ENCODE measurements around the gene ZNF761.
"Not testable (repeated sequence)": the region's sequence is repeated elsewhere in the genome, so short reads cannot be mapped to it uniquely, and the experiment has no call there.

The ZNF761 gene

GRCh38 chr19:53431399-53432087 is at the start of gene ZNF761:
TSS of gene ZNF761 (plus strand) at chr19:53431984. CDS start at chr19:53447269, 15,285 bp downstream.
- DNase-seq (ENCODE audit: low spot score) = peak; percentile 97

- peak; percentile 7 for DNase-seq (ENCODE audit: low spot score)
Measured at GRCh38 chr19:53388168-53388567, 43.6 kb upstream of the ZNF761 start.

GRCh38 chr19:53388904-53389303 is 42.9 kb upstream of the ZNF761 start:
- DNase-seq (ENCODE audit: low spot score) = no peak

GRCh38 chr19:53389571-53389970 is 42.2 kb upstream of the ZNF761 start:
- DNase-seq (ENCODE audit: low spot score) = no peak

- peak; percentile 6 for DNase-seq (ENCODE audit: low spot score)
Measured at GRCh38 chr19:53389978-53390377, 41.8 kb upstream of the ZNF761 start.

- peak; percentile 45 for DNase-seq (ENCODE audit: low spot score)
Measured at GRCh38 chr19:53394522-53394973, 37.2 kb upstream of the ZNF761 start.

- DNase-seq (ENCODE audit: low spot score) = peak; percentile 98
Measured at GRCh38 chr19:53394974-53395839, 36.6 kb upstream of the ZNF761 start, which contains the start of gene ZNF765. TSS of gene ZNF765 (plus strand) at chr19:53395149. CDS start at chr19:53398016, 2,867 bp downstream.

GRCh38 chr19:53395840-53396524 is 35.8 kb upstream of the ZNF761 start:
- DNase-seq (ENCODE audit: low spot score) = not testable (repeated sequence)

GRCh38 chr19:53396525-53396868 is 35.3 kb upstream of the ZNF761 start:
- DNase-seq (ENCODE audit: low spot score) = no peak

- not testable (repeated sequence) for DNase-seq (ENCODE audit: low spot score)
Measured at GRCh38 chr19:53397918-53398317, 33.9 kb upstream of the ZNF761 start.

- DNase-seq (ENCODE audit: low spot score) = no peak
Measured at GRCh38 chr19:53409505-53410204, 22.1 kb upstream of the ZNF761 start.

- not testable (repeated sequence) for DNase-seq (ENCODE audit: low spot score)
Measured at GRCh38 chr19:53420520-53421315, 11.1 kb upstream of the ZNF761 start.

GRCh38 chr19:53422551-53422950 is 9.2 kb upstream of the ZNF761 start:
- DNase-seq (ENCODE audit: low spot score) = no peak

GRCh38 chr19:53423074-53423473 is 8.7 kb upstream of the ZNF761 start:
- DNase-seq (ENCODE audit: low spot score) = not testable (repeated sequence)

GRCh38 chr19:53423680-53424079 is 8.1 kb upstream of the ZNF761 start:
- DNase-seq (ENCODE audit: low spot score) = not testable (repeated sequence)

GRCh38 chr19:53424968-53425597 is 6.7 kb upstream of the ZNF761 start:
- peak; percentile 80 for DNase-seq (ENCODE audit: low spot score)

- DNase-seq (ENCODE audit: low spot score) = peak; percentile 28
Measured at GRCh38 chr19:53432088-53432661, 391 bp downstream of the ZNF761 start.

GRCh38 chr19:53443809-53444208 is 12.0 kb downstream of the ZNF761 start:
- DNase-seq (ENCODE audit: low spot score) = not testable (repeated sequence)

GRCh38 chr19:53447196-53447595 is 15.4 kb downstream of the ZNF761 start:
- not testable (repeated sequence) for DNase-seq (ENCODE audit: low spot score)

- no peak for DNase-seq (ENCODE audit: low spot score)
Measured at GRCh38 chr19:53455828-53456227, 24.0 kb downstream of the ZNF761 start.
